ENCODE measurements around the gene SCNN1A. TPM values are rescaled to one million over a fixed set of nuclear protein-coding genes. Genes with fewer than 3 reads are reported as not detected.
A peak's percentile ranks its signal among the peaks of the same experiment; 100 is the strongest.

SCNN1A gene
- total RNA-seq, 1 donor from 2014 or later: not detected

GRCh38 chr12:6376870-6377666, 1.7 kb upstream of the SCNN1A start:
- peak overlapping the region in 2 of 3 donors; percentile 55 to 61 for H3K9ac ChIP-seq (ENCODE audit: low read depth in 1 of 3, low read length in 3 of 3)
- no peaks in the 10 kb centered on the region for H3K27me3 ChIP-seq (ENCODE audit: control insufficient read depth in 3 of 3, insufficient read depth in 3 of 3, low read length in 3 of 3)
- H3K4me3 ChIP-seq (ENCODE audit: low read length in 3 of 3): peak overlapping the region in 1 of 3 donors; percentile 30
- peaks cover 22 to 26% (median 26%) of the 10 kb centered on the region in 3 donors for H3K4me1 ChIP-seq (ENCODE audit: control insufficient read depth in 3 of 3, insufficient read depth in 3 of 3, low read length in 3 of 3)
- no peaks in the 10 kb centered on the region for H3K36me3 ChIP-seq (ENCODE audit: control insufficient read depth in 3 of 3, insufficient read depth in 3 of 3, low read length in 3 of 3)
- H3K9me3 ChIP-seq (ENCODE audit: control insufficient read depth in 3 of 3, low read length in 3 of 3): no peaks in the 10 kb centered on the region
- H3K27ac ChIP-seq (ENCODE audit: low read depth, low read length): peak overlapping the region; percentile 26

GRCh38 chr12:6376079-6376869, 911 bp upstream of the SCNN1A start:
- H3K4me1 ChIP-seq (ENCODE audit: control insufficient read depth in 3 of 3, insufficient read depth in 3 of 3, low read length in 3 of 3): peaks cover 22 to 26% (median 26%) of the 10 kb centered on the region in 3 donors
- H3K27ac ChIP-seq (ENCODE audit: low read depth, low read length): peak overlapping the region; percentile 26
- H3K9me3 ChIP-seq (ENCODE audit: control insufficient read depth in 3 of 3, low read length in 3 of 3): no peaks in the 10 kb centered on the region
- H3K9ac ChIP-seq (ENCODE audit: low read depth in 1 of 3, low read length in 3 of 3): peak overlapping the region in 2 of 3 donors; percentile 57 to 62
- H3K4me3 ChIP-seq (ENCODE audit: low read length in 3 of 3): peak overlapping the region in 1 of 3 donors; percentile 30
- no peaks in the 10 kb centered on the region for H3K27me3 ChIP-seq (ENCODE audit: control insufficient read depth in 3 of 3, insufficient read depth in 3 of 3, low read length in 3 of 3)
- H3K36me3 ChIP-seq (ENCODE audit: control insufficient read depth in 3 of 3, insufficient read depth in 3 of 3, low read length in 3 of 3): no peaks in the 10 kb centered on the region

- Histone ChIP-seq H3K27ac (ENCODE audit: low read depth, low read length) (no peak overlapping the region), H3K4me1 (ENCODE audit: control insufficient read depth in 3 of 3, insufficient read depth in 3 of 3, low read length in 3 of 3) (peaks cover 22 to 29% (median 26%) of the 10 kb centered on the region in 3 donors), H3K36me3 (ENCODE audit: control insufficient read depth in 3 of 3, insufficient read depth in 3 of 3, low read length in 3 of 3) (no peaks in the 10 kb centered on the region), H3K27me3 (ENCODE audit: control insufficient read depth in 3 of 3, insufficient read depth in 3 of 3, low read length in 3 of 3) (no peaks in the 10 kb centered on the region), H3K9me3 (ENCODE audit: control insufficient read depth in 3 of 3, low read length in 3 of 3) (no peaks in the 10 kb centered on the region), H3K4me3 (ENCODE audit: low read length in 3 of 3) (no peak overlapping the region), H3K9ac (ENCODE audit: low read depth in 1 of 3, low read length in 3 of 3) (no peak overlapping the region)
Observed at GRCh38 chr12:6374786-6375160, 590 bp downstream of the SCNN1A start.

- Histone ChIP-seq H3K9ac (ENCODE audit: low read depth in 1 of 3, low read length in 3 of 3) (no peak overlapping the region), H3K27me3 (ENCODE audit: control insufficient read depth in 3 of 3, insufficient read depth in 3 of 3, low read length in 3 of 3) (no peaks in the 10 kb centered on the region), H3K9me3 (ENCODE audit: control insufficient read depth in 3 of 3, low read length in 3 of 3) (no peaks in the 10 kb centered on the region), H3K36me3 (ENCODE audit: control insufficient read depth in 3 of 3, insufficient read depth in 3 of 3, low read length in 3 of 3) (no peaks in the 10 kb centered on the region), H3K27ac (ENCODE audit: low read depth, low read length) (no peak overlapping the region), H3K4me1 (ENCODE audit: control insufficient read depth in 3 of 3, insufficient read depth in 3 of 3, low read length in 3 of 3) (peaks cover 24 to 29% (median 26%) of the 10 kb centered on the region in 3 donors), H3K4me3 (ENCODE audit: low read length in 3 of 3) (no peak overlapping the region)
Observed at GRCh38 chr12:6374028-6374785, 1.2 kb downstream of the SCNN1A start.

- Histone ChIP-seq H3K9ac (ENCODE audit: low read depth in 1 of 3, low read length in 3 of 3) (peak overlapping the region in 1 of 3 donors; percentile 25), H3K36me3 (ENCODE audit: control insufficient read depth in 3 of 3, insufficient read depth in 3 of 3, low read length in 3 of 3) (no peaks in the 10 kb centered on the region), H3K27ac (ENCODE audit: low read depth, low read length) (peak overlapping the region; percentile 26), H3K9me3 (ENCODE audit: control insufficient read depth in 3 of 3, low read length in 3 of 3) (no peaks in the 10 kb centered on the region), H3K27me3 (ENCODE audit: control insufficient read depth in 3 of 3, insufficient read depth in 3 of 3, low read length in 3 of 3) (no peaks in the 10 kb centered on the region), H3K4me3 (ENCODE audit: low read length in 3 of 3) (no peak overlapping the region), H3K4me1 (ENCODE audit: control insufficient read depth in 3 of 3, insufficient read depth in 3 of 3, low read length in 3 of 3) (peaks cover 30 to 37% (median 34%) of the 10 kb centered on the region in 3 donors)
Observed at GRCh38 chr12:6373022-6373787, 2.2 kb downstream of the SCNN1A start.

DNA sequence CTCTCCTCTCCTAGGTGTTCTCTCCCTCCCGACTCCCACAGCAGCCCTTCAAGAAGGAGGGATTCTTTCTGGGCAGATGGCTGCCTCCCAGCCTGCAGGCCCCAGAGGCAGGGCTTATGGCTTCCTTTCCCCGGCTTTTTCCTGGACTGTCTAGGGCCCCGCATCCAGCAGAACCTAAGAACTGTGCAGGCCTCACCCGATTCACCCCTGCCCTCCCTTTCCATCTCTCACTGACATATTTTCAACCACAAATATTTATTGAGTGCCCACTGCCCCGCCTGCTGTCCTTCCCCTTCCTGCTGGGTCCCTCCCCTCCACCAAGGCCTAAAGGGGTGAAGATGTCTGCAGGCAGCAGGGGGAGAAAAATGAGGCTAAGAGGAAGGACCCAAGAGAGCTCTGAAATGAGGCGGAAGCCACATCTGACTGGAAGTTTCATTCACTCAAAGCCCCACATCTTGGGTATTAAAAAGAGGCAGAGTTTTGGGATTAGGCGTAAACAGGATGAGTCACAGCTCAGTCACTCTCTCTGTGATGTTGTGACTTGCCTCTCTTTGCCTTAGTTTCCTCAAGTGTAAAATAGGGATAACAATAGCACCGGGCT, 2.9 kb downstream of the SCNN1A start:
- Histone ChIP-seq H3K4me1 (ENCODE audit: control insufficient read depth in 3 of 3, insufficient read depth in 3 of 3, low read length in 3 of 3) (peaks cover 27 to 39% (median 31%) of the 10 kb centered on the region in 3 donors), H3K9ac (ENCODE audit: low read depth in 1 of 3, low read length in 3 of 3) (peak overlapping the region in 1 of 3 donors; percentile 25), H3K36me3 (ENCODE audit: control insufficient read depth in 3 of 3, insufficient read depth in 3 of 3, low read length in 3 of 3) (no peaks in the 10 kb centered on the region), H3K4me3 (ENCODE audit: low read length in 3 of 3) (no peak overlapping the region), H3K9me3 (ENCODE audit: control insufficient read depth in 3 of 3, low read length in 3 of 3) (no peaks in the 10 kb centered on the region), H3K27ac (ENCODE audit: low read depth, low read length) (peak overlapping the region; percentile 26), H3K27me3 (ENCODE audit: control insufficient read depth in 3 of 3, insufficient read depth in 3 of 3, low read length in 3 of 3) (no peaks in the 10 kb centered on the region)

- Histone ChIP-seq H3K9me3 (ENCODE audit: control insufficient read depth in 3 of 3, low read length in 3 of 3) (no peaks in the 10 kb centered on the region), H3K4me1 (ENCODE audit: control insufficient read depth in 3 of 3, insufficient read depth in 3 of 3, low read length in 3 of 3) (peaks cover 15 to 25% (median 18%) of the 10 kb centered on the region in 3 donors), H3K4me3 (ENCODE audit: low read length in 3 of 3) (no peak overlapping the region), H3K9ac (ENCODE audit: low read depth in 1 of 3, low read length in 3 of 3) (peak overlapping the region in 1 of 3 donors; percentile 33), H3K27me3 (ENCODE audit: control insufficient read depth in 3 of 3, insufficient read depth in 3 of 3, low read length in 3 of 3) (no peaks in the 10 kb centered on the region), H3K27ac (ENCODE audit: low read depth, low read length) (no peak overlapping the region), H3K36me3 (ENCODE audit: control insufficient read depth in 3 of 3, insufficient read depth in 3 of 3, low read length in 3 of 3) (no peaks in the 10 kb centered on the region)
Observed at GRCh38 chr12:6370994-6371754, 4.2 kb downstream of the SCNN1A start.

GRCh38 chr12:6370576-6370935, 4.8 kb downstream of the SCNN1A start:
- H3K9ac ChIP-seq (ENCODE audit: low read depth in 1 of 3, low read length in 3 of 3): no peak overlapping the region
- peaks cover 11 to 25% (median 12%) of the 10 kb centered on the region in 3 donors for H3K4me1 ChIP-seq (ENCODE audit: control insufficient read depth in 3 of 3, insufficient read depth in 3 of 3, low read length in 3 of 3)
- no peak overlapping the region for H3K27ac ChIP-seq (ENCODE audit: low read depth, low read length)

More at GRCh38 chr12:6370576-6370935, 4.8 kb downstream of the SCNN1A start:
- Histone ChIP-seq H3K9me3 (ENCODE audit: control insufficient read depth in 3 of 3, low read length in 3 of 3) (no peaks in the 10 kb centered on the region), H3K27me3 (ENCODE audit: control insufficient read depth in 3 of 3, insufficient read depth in 3 of 3, low read length in 3 of 3) (no peaks in the 10 kb centered on the region), H3K36me3 (ENCODE audit: control insufficient read depth in 3 of 3, insufficient read depth in 3 of 3, low read length in 3 of 3) (no peaks in the 10 kb centered on the region), H3K4me3 (ENCODE audit: low read length in 3 of 3) (no peak overlapping the region)
